ENCODE measurements around the gene GALNT17. TPM values are rescaled to one million over a fixed set of nuclear protein-coding genes. Genes with fewer than 3 reads are reported as not detected.

The GALNT17 gene
- total RNA-seq, 5 donors from 2014 or later (not counting 1 experiment from before 2014, with no cell fraction given): 0.09 to 0.20 TPM; not detected in 3

DNA sequence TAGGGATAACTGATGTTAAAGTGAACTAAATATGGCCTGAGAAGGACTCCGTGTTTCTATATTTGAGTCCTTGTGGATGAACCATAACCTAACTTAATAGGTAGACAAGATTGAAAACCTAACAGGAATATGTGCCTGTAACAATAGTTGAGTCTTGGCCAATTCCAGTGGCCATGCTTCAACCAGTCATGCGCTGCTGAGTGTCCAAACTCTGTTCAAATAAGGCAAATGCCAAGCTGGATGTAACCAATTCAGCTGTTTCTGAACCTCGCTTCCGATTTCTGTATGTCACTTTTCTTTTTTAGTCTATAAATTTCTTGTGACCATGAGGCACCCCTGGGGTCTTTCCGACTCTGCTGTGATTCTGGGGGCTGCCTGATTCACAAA is 608.2 kb downstream of the GALNT17 start:
- DNase-seq (no peak), ATAC-seq (replicated peaks in 1 of 4) (no peak)
- ChIA-PET CTCF (interaction anchor here in 1 of 2 donors (0.9 kb wide), 1 partner anchor 10 kb away, joined by 6 read pairs; no protein-coding TSS in a partner anchor), POLR2A (no interaction called here)
- no peaks in the 10 kb centered on the region for H3K9me3 ChIP-seq
- Mint-ChIP-seq H3K27ac (no peak overlapping the region), H3K4me3 (no peak overlapping the region), H3K4me1 (no peaks in the 10 kb centered on the region), H3K9me3 (peaks cover 0 to 3% (median 0%) of the 10 kb centered on the region in 3 donors), H3K36me3 (no peaks in the 10 kb centered on the region), H3K27me3 (no peaks in the 10 kb centered on the region)
- H3K27me3 ChIP-seq (replicated peaks in 1 of 2; ENCODE audit: control insufficient read depth in 2 of 2, extremely low read depth in 1 of 2, insufficient read depth in 2 of 2, low read length in 1 of 2): peaks cover 0 to 12% of the 10 kb centered on the region in 2 experiments
- H3K27ac ChIP-seq (ENCODE audit: low read length): no peak overlapping the region
- WGBS (ENCODE audit: insufficient coverage): 88% methylated on average over 3 of the region's 5 CpGs
- H3K4me1 ChIP-seq (ENCODE audit: control insufficient read depth in 1 of 2, extremely low read depth in 1 of 2, insufficient read depth in 2 of 2, low read length in 2 of 2): no peaks in the 10 kb centered on the region
- no peaks in the 10 kb centered on the region for H3K36me3 ChIP-seq (ENCODE audit: control insufficient read depth in 2 of 2, extremely low read depth in 1 of 2, insufficient read depth in 1 of 2, low read length in 1 of 2)
- H3K4me3 ChIP-seq (ENCODE audit: control insufficient read depth in 1 of 2, extremely low read depth in 1 of 2, low read length in 1 of 2): no peak overlapping the region

GRCh38 chr7:71746006-71746405 is 614.1 kb downstream of the GALNT17 start:
- DNase-seq (no peak), ATAC-seq (replicated peaks in 1 of 4) (no peak)
- Mint-ChIP-seq H3K36me3 (no peaks in the 10 kb centered on the region), H3K27ac (no peak overlapping the region), H3K27me3 (peaks cover 0 to 13% of the 10 kb centered on the region in 2 donors), H3K4me1 (no peaks in the 10 kb centered on the region), H3K4me3 (no peak overlapping the region), H3K9me3 (peaks cover 2 to 12% (median 8%) of the 10 kb centered on the region in 3 donors)
- 92% methylated on average over 4 of the region's 5 CpGs for WGBS (ENCODE audit: insufficient coverage)
- Histone ChIP-seq H3K4me1 (ENCODE audit: control insufficient read depth in 1 of 2, extremely low read depth in 1 of 2, insufficient read depth in 2 of 2, low read length in 2 of 2) (no peaks in the 10 kb centered on the region), H3K4me3 (ENCODE audit: control insufficient read depth in 1 of 2, extremely low read depth in 1 of 2, low read length in 1 of 2) (no peak overlapping the region), H3K27me3 (replicated peaks in 1 of 2; ENCODE audit: control insufficient read depth in 2 of 2, extremely low read depth in 1 of 2, insufficient read depth in 2 of 2, low read length in 1 of 2) (no peaks in the 10 kb centered on the region), H3K9me3 (no peaks in the 10 kb centered on the region), H3K36me3 (ENCODE audit: control insufficient read depth in 2 of 2, extremely low read depth in 1 of 2, insufficient read depth in 1 of 2, low read length in 1 of 2) (no peaks in the 10 kb centered on the region), H3K27ac (ENCODE audit: low read length) (no peak overlapping the region)
- POLR2A ChIA-PET: no interaction called here
- CTCF ChIA-PET: no interaction called here

GRCh38 chr7:71750290-71750689 is 618.3 kb downstream of the GALNT17 start:
- Histone ChIP-seq H3K4me1 (ENCODE audit: control insufficient read depth in 1 of 2, extremely low read depth in 1 of 2, insufficient read depth in 2 of 2, low read length in 2 of 2) (peaks cover 0 to 4% of the 10 kb centered on the region in 2 experiments), H3K27ac (ENCODE audit: low read length) (no peak overlapping the region), H3K9me3 (no peaks in the 10 kb centered on the region), H3K27me3 (replicated peaks in 1 of 2; ENCODE audit: control insufficient read depth in 2 of 2, extremely low read depth in 1 of 2, insufficient read depth in 2 of 2, low read length in 1 of 2) (peaks cover 0 to 22% of the 10 kb centered on the region in 2 experiments), H3K4me3 (ENCODE audit: control insufficient read depth in 1 of 2, extremely low read depth in 1 of 2, low read length in 1 of 2) (no peak overlapping the region), H3K36me3 (ENCODE audit: control insufficient read depth in 2 of 2, extremely low read depth in 1 of 2, insufficient read depth in 1 of 2, low read length in 1 of 2) (no peaks in the 10 kb centered on the region)
- DNase-seq: no peak
- Mint-ChIP-seq H3K27ac (no peak overlapping the region), H3K27me3 (peaks cover 16 to 25% of the 10 kb centered on the region in 2 donors), H3K4me3 (no peak overlapping the region), H3K36me3 (no peaks in the 10 kb centered on the region), H3K4me1 (peaks cover 0 to 1% (median 0%) of the 10 kb centered on the region in 3 donors), H3K9me3 (peaks cover 2 to 14% (median 5%) of the 10 kb centered on the region in 3 donors)
- WGBS (ENCODE audit: insufficient coverage): 100% methylated on average over 2 of the region's 6 CpGs
- POLR2A ChIA-PET: no interaction called here
- CTCF ChIA-PET: no interaction called here
- no peak for ATAC-seq (replicated peaks in 1 of 4)

DNA sequence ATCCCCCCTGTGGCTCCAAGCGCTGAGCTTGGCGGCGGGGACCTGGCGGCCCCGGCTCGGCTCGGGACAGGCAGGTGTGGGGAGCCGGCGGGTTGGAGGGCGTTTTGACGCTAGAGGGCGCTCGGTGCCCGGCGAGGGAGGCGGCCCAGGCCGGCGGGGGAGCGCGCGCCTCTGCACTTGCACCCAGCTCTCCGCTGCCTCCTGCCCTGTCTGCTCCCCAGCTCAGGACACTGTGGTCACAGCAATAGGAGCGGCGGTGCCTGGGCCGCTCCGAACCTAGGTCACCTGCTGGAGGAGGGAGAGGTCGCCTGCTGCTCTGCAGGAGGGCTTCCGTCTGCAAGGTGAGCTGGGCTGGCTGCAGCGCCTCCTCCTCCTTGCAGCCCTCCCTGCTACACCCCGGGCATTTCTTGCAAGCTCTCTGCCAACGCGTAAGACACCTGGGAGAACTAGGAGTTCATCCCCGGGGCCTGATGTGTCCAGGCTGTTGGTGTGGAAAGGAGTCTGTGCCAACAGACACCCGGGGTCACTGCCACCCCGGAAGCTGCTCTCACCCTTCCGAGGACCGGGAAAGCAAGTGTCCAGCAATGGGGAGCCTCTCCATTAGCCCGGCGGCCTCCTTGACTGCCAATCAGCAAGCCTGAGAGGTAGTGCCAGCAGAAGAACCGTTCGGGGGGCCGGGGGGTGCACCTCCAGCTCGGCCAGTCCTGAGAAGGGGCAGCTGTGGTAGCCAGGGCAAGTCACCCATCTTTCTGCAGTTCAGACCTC is 620.4 kb downstream of the GALNT17 start:
- no peaks in the 10 kb centered on the region for H3K9me3 ChIP-seq
- peak in 1 of 4 experiments; percentile 23 for ATAC-seq (replicated peaks in 1 of 4)
- H3K4me3 Mint-ChIP-seq: no peak overlapping the region
- H3K4me3 ChIP-seq (ENCODE audit: control insufficient read depth in 1 of 2, extremely low read depth in 1 of 2, low read length in 1 of 2): no peak overlapping the region
- CTCF ChIA-PET: interaction anchor here in 1 of 2 donors (0.5 kb wide), 1 partner anchor 9 kb away, joined by 4 read pairs; no protein-coding TSS in a partner anchor
- POLR2A ChIA-PET: no interaction called here
- peaks cover 0 to 22% of the 10 kb centered on the region in 2 experiments for H3K27me3 ChIP-seq (replicated peaks in 1 of 2; ENCODE audit: control insufficient read depth in 2 of 2, extremely low read depth in 1 of 2, insufficient read depth in 2 of 2, low read length in 1 of 2)
- H3K9me3 Mint-ChIP-seq: peaks cover 10 to 24% (median 17%) of the 10 kb centered on the region in 3 donors
- no peak overlapping the region for H3K27ac ChIP-seq (ENCODE audit: low read length)
- peaks cover 16 to 25% of the 10 kb centered on the region in 2 donors for H3K27me3 Mint-ChIP-seq
- peak in 7 of 35 experiments; percentile 1 to 23 (median 8) for DNase-seq
- H3K36me3 Mint-ChIP-seq: no peaks in the 10 kb centered on the region
- peaks cover 0 to 4% of the 10 kb centered on the region in 2 experiments for H3K4me1 ChIP-seq (ENCODE audit: control insufficient read depth in 1 of 2, extremely low read depth in 1 of 2, insufficient read depth in 2 of 2, low read length in 2 of 2)
- H3K27ac Mint-ChIP-seq: no peak overlapping the region
- H3K36me3 ChIP-seq (ENCODE audit: control insufficient read depth in 2 of 2, extremely low read depth in 1 of 2, insufficient read depth in 1 of 2, low read length in 1 of 2): no peaks in the 10 kb centered on the region
- WGBS (ENCODE audit: insufficient coverage): 20% methylated on average over 34 of the region's 43 CpGs
- peaks cover 0 to 1% (median 0%) of the 10 kb centered on the region in 3 donors for H3K4me1 Mint-ChIP-seq

- H3K4me3 Mint-ChIP-seq: no peak overlapping the region
- ChIA-PET CTCF (interaction anchor here in 1 of 2 donors (0.7 kb wide), 1 partner anchor 23 kb away, joined by 11 read pairs; no protein-coding TSS in a partner anchor), POLR2A (no interaction called here)
- no peak for ATAC-seq (replicated peaks in 1 of 4)
- DNase-seq: no peak
- Histone ChIP-seq H3K27me3 (replicated peaks in 1 of 2; ENCODE audit: control insufficient read depth in 2 of 2, extremely low read depth in 1 of 2, insufficient read depth in 2 of 2, low read length in 1 of 2) (peaks cover 0 to 22% of the 10 kb centered on the region in 2 experiments), H3K4me1 (ENCODE audit: control insufficient read depth in 1 of 2, extremely low read depth in 1 of 2, insufficient read depth in 2 of 2, low read length in 2 of 2) (peaks cover 0 to 4% of the 10 kb centered on the region in 2 experiments), H3K36me3 (ENCODE audit: control insufficient read depth in 2 of 2, extremely low read depth in 1 of 2, insufficient read depth in 1 of 2, low read length in 1 of 2) (no peaks in the 10 kb centered on the region), H3K4me3 (ENCODE audit: control insufficient read depth in 1 of 2, extremely low read depth in 1 of 2, low read length in 1 of 2) (no peak overlapping the region), H3K9me3 (no peaks in the 10 kb centered on the region), H3K27ac (ENCODE audit: low read length) (no peak overlapping the region)
- H3K4me1 Mint-ChIP-seq: peaks cover 0 to 1% (median 0%) of the 10 kb centered on the region in 3 donors
- no peak overlapping the region for H3K27ac Mint-ChIP-seq
- no peaks in the 10 kb centered on the region for H3K36me3 Mint-ChIP-seq
- peaks cover 16 to 22% of the 10 kb centered on the region in 2 donors for H3K27me3 Mint-ChIP-seq
- WGBS (ENCODE audit: insufficient coverage): 100% methylated on average over 2 of the region's 2 CpGs
- peaks cover 11 to 24% (median 17%) of the 10 kb centered on the region in 3 donors for H3K9me3 Mint-ChIP-seq
Measured at GRCh38 chr7:71753236-71753635, 621.3 kb downstream of the GALNT17 start.

DNA sequence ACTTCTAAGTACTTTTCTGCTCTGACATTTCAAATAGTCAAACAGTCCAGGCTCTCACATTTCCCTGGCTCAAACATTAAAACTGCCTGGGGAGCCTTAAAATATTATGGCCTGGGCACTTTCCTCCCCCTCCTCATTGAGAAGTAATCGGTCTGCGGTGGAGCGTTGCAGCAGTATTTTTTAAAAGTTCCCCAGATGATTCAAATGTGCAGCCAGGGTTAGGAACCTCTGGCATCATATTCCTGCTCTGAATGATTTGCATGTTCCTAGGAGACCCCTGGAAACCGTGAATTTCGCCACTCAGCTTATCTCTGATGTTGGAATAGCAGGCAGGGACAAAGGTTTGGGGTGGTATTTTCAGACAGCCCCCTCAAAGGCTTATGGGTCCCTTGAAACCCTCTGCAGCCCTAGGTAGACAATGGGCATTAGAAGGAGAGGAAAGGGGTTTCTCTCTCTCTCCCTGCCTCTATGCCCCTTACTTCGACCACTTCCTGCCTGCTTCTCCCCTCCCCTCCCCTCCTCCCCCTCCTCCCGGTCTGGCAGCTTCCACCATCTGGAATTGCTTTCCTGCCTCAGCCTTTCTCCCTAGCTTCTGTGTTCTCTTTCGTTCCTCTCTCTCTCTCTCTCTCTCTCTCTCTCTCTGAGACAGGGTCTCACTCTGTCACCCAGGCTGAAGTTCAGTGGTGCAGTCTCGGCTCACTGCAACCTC is 622.2 kb downstream of the GALNT17 start:
- Mint-ChIP-seq H3K9me3 (peaks cover 12 to 19% (median 15%) of the 10 kb centered on the region in 3 donors), H3K27ac (no peak overlapping the region), H3K4me3 (no peak overlapping the region), H3K27me3 (peaks cover 16 to 19% of the 10 kb centered on the region in 2 donors), H3K4me1 (peaks cover 0 to 1% (median 0%) of the 10 kb centered on the region in 3 donors), H3K36me3 (no peaks in the 10 kb centered on the region)
- Histone ChIP-seq H3K36me3 (ENCODE audit: control insufficient read depth in 2 of 2, extremely low read depth in 1 of 2, insufficient read depth in 1 of 2, low read length in 1 of 2) (no peaks in the 10 kb centered on the region), H3K4me1 (ENCODE audit: control insufficient read depth in 1 of 2, extremely low read depth in 1 of 2, insufficient read depth in 2 of 2, low read length in 2 of 2) (peaks cover 0 to 4% of the 10 kb centered on the region in 2 experiments), H3K27me3 (replicated peaks in 1 of 2; ENCODE audit: control insufficient read depth in 2 of 2, extremely low read depth in 1 of 2, insufficient read depth in 2 of 2, low read length in 1 of 2) (peaks cover 0 to 22% of the 10 kb centered on the region in 2 experiments), H3K27ac (ENCODE audit: low read length) (no peak overlapping the region), H3K4me3 (ENCODE audit: control insufficient read depth in 1 of 2, extremely low read depth in 1 of 2, low read length in 1 of 2) (no peak overlapping the region), H3K9me3 (no peaks in the 10 kb centered on the region)
- CTCF ChIA-PET: interaction anchor here in 1 of 2 donors (0.7 kb wide), 1 partner anchor 24 kb away, joined by 11 read pairs; no protein-coding TSS in a partner anchor
- POLR2A ChIA-PET: no interaction called here
- no peak for ATAC-seq (replicated peaks in 1 of 4)
- no peak for DNase-seq
- 78% methylated on average over 6 of the region's 9 CpGs for WGBS (ENCODE audit: insufficient coverage)
